Measurements from ENCODE around the gene CACNA1C. TPM values are rescaled to one million over a fixed set of nuclear protein-coding genes. Genes with fewer than 3 reads are reported as not detected.

Gene CACNA1C
- total RNA-seq, 1 donor from 2014 or later: 11.7 TPM

DNA sequence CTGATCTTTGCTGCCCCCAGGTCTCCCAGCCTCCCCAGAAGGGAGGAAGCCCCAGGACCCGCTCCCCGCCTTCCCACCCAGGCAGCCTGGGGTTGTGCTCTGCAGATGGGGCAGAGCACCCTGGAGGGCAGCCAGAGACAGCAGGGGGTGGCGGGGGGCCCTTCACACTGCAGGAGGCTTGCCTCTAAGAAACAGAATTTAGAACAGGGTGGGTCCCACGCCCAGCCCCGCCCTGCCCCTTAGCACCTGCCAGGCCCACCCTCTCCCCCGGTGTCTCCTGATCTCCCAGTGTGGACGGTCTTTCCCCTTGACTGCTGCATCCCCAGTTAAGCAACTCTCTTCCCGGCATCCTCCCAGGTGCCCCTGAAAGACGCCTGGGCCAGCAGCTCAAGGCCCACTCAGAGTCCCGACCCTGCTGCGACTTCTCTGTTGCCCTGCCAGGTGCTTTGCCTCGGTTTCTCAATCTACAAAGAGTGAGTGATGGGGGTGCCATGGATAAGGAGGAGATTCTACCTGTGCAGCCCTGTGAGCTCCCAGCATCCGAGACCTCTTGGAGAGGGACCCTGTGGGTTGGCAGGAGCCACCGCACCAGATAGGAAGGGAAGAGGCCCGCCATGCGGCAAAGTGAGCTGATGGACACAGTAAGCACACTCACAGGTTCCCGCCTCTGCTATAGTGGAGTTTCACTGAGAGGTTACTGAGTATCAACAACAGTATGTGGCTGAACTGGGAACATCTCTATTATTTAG is 414.8 kb downstream of the CACNA1C start:
- H3K27me3 Mint-ChIP-seq: peaks cover 37% of the 10 kb centered on the region
- H3K4me1 Mint-ChIP-seq (ENCODE audit: low read depth): no peaks in the 10 kb centered on the region
- peaks cover 3% of the 10 kb centered on the region for H3K9me3 Mint-ChIP-seq (ENCODE audit: low read depth)
- DNase-seq (ENCODE audit: low spot score, unreplicated experiment): no peak
- H3K27ac Mint-ChIP-seq: no peak overlapping the region
- no peak overlapping the region for H3K4me3 Mint-ChIP-seq (ENCODE audit: low read depth)
- no peaks in the 10 kb centered on the region for H3K36me3 Mint-ChIP-seq (ENCODE audit: insufficient read depth)
- TF ChIP-seq, protein P1, sequence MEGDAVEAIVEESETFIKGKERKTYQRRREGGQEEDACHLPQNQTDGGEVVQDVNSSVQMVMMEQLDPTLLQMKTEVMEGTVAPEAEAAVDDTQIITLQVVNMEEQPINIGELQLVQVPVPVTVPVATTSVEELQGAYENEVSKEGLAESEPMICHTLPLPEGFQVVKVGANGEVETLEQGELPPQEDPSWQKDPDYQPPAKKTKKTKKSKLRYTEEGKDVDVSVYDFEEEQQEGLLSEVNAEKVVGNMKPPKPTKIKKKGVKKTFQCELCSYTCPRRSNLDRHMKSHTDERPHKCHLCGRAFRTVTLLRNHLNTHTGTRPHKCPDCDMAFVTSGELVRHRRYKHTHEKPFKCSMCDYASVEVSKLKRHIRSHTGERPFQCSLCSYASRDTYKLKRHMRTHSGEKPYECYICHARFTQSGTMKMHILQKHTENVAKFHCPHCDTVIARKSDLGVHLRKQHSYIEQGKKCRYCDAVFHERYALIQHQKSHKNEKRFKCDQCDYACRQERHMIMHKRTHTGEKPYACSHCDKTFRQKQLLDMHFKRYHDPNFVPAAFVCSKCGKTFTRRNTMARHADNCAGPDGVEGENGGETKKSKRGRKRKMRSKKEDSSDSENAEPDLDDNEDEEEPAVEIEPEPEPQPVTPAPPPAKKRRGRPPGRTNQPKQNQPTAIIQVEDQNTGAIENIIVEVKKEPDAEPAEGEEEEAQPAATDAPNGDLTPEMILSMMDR (IDR thresholded peaks at IDR 0.05; ENCODE audit: unreplicated experiment): no peak

DNA sequence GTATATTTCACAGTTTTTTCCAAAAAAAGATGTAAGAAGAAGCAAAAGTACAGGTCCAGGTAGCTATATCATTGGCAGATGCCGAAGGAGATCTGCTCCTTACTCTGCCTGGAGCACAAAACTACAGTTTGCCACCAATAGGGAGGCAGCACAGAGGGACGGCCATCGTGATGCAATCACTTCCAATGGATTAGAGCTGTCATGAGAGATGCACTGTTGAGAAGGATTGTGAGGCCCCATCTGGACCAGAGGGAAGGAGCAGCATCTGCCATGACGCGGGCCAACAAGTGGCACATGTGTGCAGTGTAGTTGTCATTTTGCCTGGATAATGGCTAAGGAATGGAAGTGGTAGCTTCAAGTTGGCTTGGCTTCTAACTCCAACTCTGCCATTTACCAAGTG is 423.2 kb downstream of the CACNA1C start:
- H3K4me1 Mint-ChIP-seq (ENCODE audit: low read depth): no peaks in the 10 kb centered on the region
- DNase-seq (ENCODE audit: low spot score, unreplicated experiment): no peak
- H3K36me3 Mint-ChIP-seq (ENCODE audit: insufficient read depth): no peaks in the 10 kb centered on the region
- H3K9me3 Mint-ChIP-seq (ENCODE audit: low read depth): peaks cover 3% of the 10 kb centered on the region
- no peak overlapping the region for H3K4me3 Mint-ChIP-seq (ENCODE audit: low read depth)
- peaks cover 13% of the 10 kb centered on the region for H3K27me3 Mint-ChIP-seq
- TF ChIP-seq, protein P1 (IDR thresholded peaks at IDR 0.05; ENCODE audit: unreplicated experiment): no peak
- no peak overlapping the region for H3K27ac Mint-ChIP-seq

DNA sequence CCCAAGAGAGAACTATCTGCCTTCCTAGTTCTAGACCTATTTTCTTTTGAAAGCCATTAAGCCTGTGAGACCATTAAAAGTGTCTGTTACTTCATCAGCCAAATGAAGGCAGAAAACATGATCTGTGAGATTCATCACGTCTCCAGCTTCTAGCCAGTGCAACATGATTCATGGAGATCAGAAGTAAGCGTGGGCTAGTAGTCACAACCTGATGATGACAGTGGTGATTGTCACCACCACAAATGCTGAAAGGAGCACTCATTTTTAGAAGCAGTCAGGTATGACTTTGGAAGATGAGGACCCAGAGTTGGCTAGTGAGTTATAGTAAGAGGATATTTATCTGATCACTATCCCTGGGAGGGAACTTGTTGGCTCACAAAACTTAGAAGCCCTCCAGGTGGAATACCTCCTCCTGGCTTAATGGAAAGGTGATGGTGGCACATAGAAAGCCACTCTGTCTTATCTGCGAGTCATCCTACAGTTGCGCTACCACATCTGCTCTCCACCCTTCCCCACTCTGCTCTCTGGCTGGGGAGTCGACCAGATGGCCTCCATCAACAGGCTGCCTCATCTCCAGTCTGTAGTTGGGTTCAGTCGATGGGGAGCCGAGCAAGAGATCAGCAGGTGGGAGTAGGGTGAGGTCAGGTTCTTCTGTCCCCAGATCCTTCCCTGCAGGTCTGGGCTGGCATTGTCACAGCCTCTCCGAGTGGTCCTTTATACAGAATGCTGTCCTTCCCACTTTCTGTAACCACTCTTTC is 424.4 kb downstream of the CACNA1C start:
- no peaks in the 10 kb centered on the region for H3K36me3 Mint-ChIP-seq (ENCODE audit: insufficient read depth)
- TF ChIP-seq, protein P1 (IDR thresholded peaks at IDR 0.05; ENCODE audit: unreplicated experiment): no peak
- H3K4me3 Mint-ChIP-seq (ENCODE audit: low read depth): no peak overlapping the region
- no peaks in the 10 kb centered on the region for H3K4me1 Mint-ChIP-seq (ENCODE audit: low read depth)
- peaks cover 2% of the 10 kb centered on the region for H3K9me3 Mint-ChIP-seq (ENCODE audit: low read depth)
- no peak for DNase-seq (ENCODE audit: low spot score, unreplicated experiment)
- H3K27me3 Mint-ChIP-seq: peaks cover 15% of the 10 kb centered on the region
- H3K27ac Mint-ChIP-seq: no peak overlapping the region

DNA sequence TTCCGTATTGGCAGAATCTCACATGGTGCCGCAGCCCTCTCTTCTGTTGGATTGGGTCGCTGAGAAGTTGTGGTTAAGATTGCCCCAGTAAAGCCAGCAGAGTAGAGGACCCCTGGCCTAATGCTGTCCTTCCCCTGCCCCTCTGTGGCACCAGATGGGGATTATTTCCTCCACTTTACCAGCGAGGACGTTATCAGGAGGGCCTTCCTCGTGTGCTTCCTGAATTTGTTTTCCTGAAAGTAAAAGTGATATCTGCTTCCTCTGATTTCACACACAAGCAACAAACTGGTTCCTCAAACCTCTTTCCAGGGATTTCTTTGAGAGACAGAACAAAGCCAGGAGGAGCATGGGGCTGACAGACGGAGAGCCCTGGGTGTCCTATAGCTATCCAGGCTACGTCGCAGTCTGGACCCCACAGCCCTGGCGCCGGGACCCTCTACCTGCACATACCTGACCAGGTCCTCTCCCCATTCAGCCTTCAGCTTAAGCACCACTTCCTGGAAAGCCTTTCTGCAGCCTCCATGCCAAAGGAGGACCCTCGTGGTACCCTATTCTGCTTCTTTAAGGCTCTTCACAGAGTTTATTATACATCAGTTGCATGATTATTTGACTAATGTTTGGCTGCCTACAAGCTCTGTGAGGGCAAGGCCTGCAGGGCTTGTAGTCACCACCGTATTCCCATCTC is 427.2 kb downstream of the CACNA1C start:
- Mint-ChIP-seq H3K27me3 (peaks cover 23% of the 10 kb centered on the region), H3K36me3 (ENCODE audit: insufficient read depth) (no peaks in the 10 kb centered on the region), H3K4me3 (ENCODE audit: low read depth) (no peak overlapping the region), H3K4me1 (ENCODE audit: low read depth) (no peaks in the 10 kb centered on the region), H3K9me3 (ENCODE audit: low read depth) (no peaks in the 10 kb centered on the region), H3K27ac (no peak overlapping the region)
- TF ChIP-seq, protein P1 (IDR thresholded peaks at IDR 0.05; ENCODE audit: unreplicated experiment): no peak
- no peak for DNase-seq (ENCODE audit: low spot score, unreplicated experiment)

DNA sequence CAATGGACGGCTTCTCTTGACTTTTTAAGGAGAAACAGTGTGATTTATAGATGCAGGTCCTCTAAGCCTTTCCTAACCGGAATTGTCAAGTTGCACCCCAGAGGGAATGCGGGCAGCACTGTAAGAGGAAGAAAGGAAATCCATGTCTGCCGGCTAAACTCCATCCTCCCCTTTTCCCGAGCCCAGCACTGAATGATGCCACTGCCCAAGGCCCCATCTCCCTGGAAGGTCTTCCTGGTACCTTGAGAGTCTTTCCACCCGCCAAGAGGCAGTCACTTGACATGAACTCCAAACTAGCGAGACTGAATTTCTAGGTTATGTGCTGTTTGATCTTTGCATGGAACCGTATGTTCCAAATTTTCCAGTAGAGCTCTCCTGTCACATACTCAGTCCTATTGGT is 428.6 kb downstream of the CACNA1C start:
- H3K36me3 Mint-ChIP-seq (ENCODE audit: insufficient read depth): no peaks in the 10 kb centered on the region

More for the DNA sequence above, 428.6 kb downstream of the CACNA1C start:
- no peaks in the 10 kb centered on the region for H3K9me3 Mint-ChIP-seq (ENCODE audit: low read depth)
- TF ChIP-seq, protein P1 (IDR thresholded peaks at IDR 0.05; ENCODE audit: unreplicated experiment): no peak
- no peaks in the 10 kb centered on the region for H3K4me1 Mint-ChIP-seq (ENCODE audit: low read depth)
- H3K27ac Mint-ChIP-seq: no peak overlapping the region
- peaks cover 20% of the 10 kb centered on the region for H3K27me3 Mint-ChIP-seq
- no peak for DNase-seq (ENCODE audit: low spot score, unreplicated experiment)
- no peak overlapping the region for H3K4me3 Mint-ChIP-seq (ENCODE audit: low read depth)

All from progenitor cell of endocrine pancreas (in vitro differentiated cells).